Body of pancreas (tissue), 4 donors: ENCODE measurements around the gene DDX1. TPM values are rescaled to one million over a fixed set of nuclear protein-coding genes. Genes with fewer than 3 reads are reported as not detected.

Experiments
- ATAC-seq: fragments of 150-250 bp; one replicate; pipeline ENCODE4 v1.9.1; 2016
- DNase-seq, 4 donors: peaks; one replicate each; pipeline ENCODE4 v3.0.0-alpha.2; 2019
- H3K27ac ChIP-seq, 4 donors: fragments of 200-600 bp; sonication (generic); 1 replicate in 3 of 4; 2 replicates in 1 of 4; pipeline versions ENCODE4 v1.5.1 to v1.6.1; 2016 to 2019; ENCODE audit warnings: mild to moderate bottlenecking in 1 of 4, mixed read lengths in 1 of 4, moderate library complexity in 1 of 4
- H3K27me3 ChIP-seq, 2 donors: fragments of 200-600 bp; sonication (generic); one replicate each; pipeline ENCODE4 v1.6.0; 2016; ENCODE audit warnings: mild to moderate bottlenecking in 1 of 2
- H3K36me3 ChIP-seq, 2 donors: fragments of 200-600 bp; sonication (generic); replicated peaks in 1 of 2; 2 replicates each; pipeline ENCODE4 v1.5.1; 2016; ENCODE audit warnings: low read depth in 2 of 2; ENCODE audit not compliant: insufficient read depth in 1 of 2
- H3K4me1 ChIP-seq: fragments of 200-600 bp; sonication (generic); one replicate; pipeline ENCODE4 v1.6.0; 2016
- H3K4me3 ChIP-seq, 2 donors: fragments of 200-600 bp; sonication (generic); 1 replicate in 1 of 2; 2 replicates in 1 of 2; pipeline ENCODE4 v1.5.1; 2016 to 2019
- H3K9me3 ChIP-seq, 3 donors: fragments of 200-600 bp; sonication (generic); 1 replicate in 2 of 3; 2 replicates in 1 of 3; pipeline ENCODE4 v1.5.1; 2016
- POLR2A ChIP-seq, 3 donors: fragments of 450-650 bp; IDR thresholded peaks; one replicate each; pipeline ENCODE4 v1.6.1; 2016; ENCODE audit warnings: antibody characterized with exemption in 3 of 3, mild to moderate bottlenecking in 2 of 3
- WGBS, 2 donors: methylation state at CpG; one replicate each; pipeline ENCODE4 v1.1.5; 2017; 5-methylcytosine and 5-hydroxymethylcytosine counted together
- intact Hi-C: fragments of 100-400 bp; cut with DNase I; formaldehyde crosslinking; loops from one replicate; pipeline ENCODE4 v1.15.1; 2023
- total RNA-seq, 2 donors: library from RNA; depleted of rRNA; stranded (reverse); fragments of >200 nt; gene quantifications; one replicate each; pipeline ENCODE4 v1.1.0, GENCODE V29; 2016
- TF ChIP-seq, protein P1 (sequence below), 7 experiments: fragments of 450-650 bp in 4 of 7; fragments of 200-600 bp in 3 of 7; sonication (generic) in 3 of 7; IDR thresholded peaks; one replicate each; pipeline ENCODE4 v1.5.1; 2016 to 2019; ENCODE audit warnings: antibody characterized with exemption in 7 of 7

Gene DDX1
- total RNA-seq, 2 donors from 2014 or later = 35.3 to 61.3 TPM

DNA sequence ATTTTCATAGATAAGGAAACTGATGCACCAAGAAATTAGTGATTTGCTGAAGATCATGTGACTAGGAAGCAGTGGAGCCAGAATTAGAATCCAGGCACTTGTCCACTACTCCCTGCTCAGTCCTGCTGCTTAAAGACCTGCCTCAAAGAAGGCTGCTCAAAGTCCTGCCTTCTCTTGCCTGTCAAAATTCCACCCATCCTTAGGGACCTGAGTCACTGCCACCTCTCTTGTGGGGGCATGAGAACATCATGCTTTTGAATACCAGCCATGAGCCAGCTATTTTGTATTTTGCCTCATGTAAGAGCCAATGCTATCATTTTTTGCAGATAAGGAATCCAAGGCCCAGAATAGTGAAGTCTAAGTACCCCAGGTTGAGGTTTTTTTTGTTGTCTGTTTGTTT is 47.1 kb downstream of the DDX1 start:
- Histone ChIP-seq H3K27me3 (no peaks in the 10 kb centered on the region), H3K4me3 (no peak overlapping the region), H3K4me1 (no peaks in the 10 kb centered on the region), H3K9me3 (no peaks in the 10 kb centered on the region), H3K27ac (no peak overlapping the region), H3K36me3 (peaks cover 0 to 3% of the 10 kb centered on the region in 2 donors)
- ATAC-seq (no peak), DNase-seq (no peak)
- intact Hi-C loops = no loop called here
- TF ChIP-seq, protein P1, sequence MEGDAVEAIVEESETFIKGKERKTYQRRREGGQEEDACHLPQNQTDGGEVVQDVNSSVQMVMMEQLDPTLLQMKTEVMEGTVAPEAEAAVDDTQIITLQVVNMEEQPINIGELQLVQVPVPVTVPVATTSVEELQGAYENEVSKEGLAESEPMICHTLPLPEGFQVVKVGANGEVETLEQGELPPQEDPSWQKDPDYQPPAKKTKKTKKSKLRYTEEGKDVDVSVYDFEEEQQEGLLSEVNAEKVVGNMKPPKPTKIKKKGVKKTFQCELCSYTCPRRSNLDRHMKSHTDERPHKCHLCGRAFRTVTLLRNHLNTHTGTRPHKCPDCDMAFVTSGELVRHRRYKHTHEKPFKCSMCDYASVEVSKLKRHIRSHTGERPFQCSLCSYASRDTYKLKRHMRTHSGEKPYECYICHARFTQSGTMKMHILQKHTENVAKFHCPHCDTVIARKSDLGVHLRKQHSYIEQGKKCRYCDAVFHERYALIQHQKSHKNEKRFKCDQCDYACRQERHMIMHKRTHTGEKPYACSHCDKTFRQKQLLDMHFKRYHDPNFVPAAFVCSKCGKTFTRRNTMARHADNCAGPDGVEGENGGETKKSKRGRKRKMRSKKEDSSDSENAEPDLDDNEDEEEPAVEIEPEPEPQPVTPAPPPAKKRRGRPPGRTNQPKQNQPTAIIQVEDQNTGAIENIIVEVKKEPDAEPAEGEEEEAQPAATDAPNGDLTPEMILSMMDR (IDR thresholded peaks at IDR 0.05) = no peak
- no peak for TF ChIP-seq POLR2A (IDR thresholded peaks at IDR 0.05)

DNA sequence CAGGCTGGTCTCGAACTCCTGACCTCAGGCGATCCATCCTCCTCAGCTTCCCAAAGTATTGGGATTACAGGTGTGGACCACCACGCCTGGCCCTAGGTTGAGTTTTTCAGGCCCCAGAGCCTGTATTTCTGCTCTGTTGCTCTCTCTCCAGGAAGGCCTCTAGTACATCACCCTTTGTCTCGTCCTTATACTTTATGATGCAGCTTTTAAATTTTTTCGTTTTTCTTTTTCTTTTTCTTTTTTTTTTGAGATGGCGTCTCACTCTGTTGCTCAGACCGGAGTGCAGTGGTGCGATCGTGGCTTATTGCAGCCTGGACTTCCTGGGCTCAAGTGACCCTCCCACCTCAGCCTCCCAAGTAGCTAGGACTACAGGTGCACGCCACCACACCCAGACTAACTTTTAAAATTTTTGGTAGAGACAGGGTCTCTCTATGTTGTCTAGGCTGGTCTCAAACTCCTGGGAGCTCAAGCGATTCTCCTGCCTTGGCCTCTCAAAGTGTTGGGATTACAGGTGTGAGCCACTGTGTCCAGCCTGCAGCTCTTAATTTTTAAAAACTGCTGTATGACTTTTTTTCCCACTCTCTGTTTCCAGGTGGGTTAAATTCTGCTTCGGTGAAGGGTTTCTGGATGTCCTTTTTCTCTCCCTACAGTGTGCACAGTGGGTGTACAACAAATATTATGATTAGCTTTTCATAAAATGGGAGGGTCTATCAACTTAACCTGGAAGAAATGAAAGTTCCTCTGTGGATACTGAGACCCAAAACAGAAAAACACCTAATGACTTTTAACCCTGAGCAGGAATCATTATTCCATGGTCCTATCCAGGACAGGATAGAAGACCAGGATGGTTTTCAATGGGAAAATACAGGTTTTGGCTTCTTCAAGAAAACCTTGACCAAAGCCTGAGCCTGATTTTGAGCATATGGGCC is 47.9 kb downstream of the DDX1 start:
- ATAC-seq = no peak
- Histone ChIP-seq H3K4me1 (no peaks in the 10 kb centered on the region), H3K4me3 (no peak overlapping the region), H3K27ac (no peak overlapping the region), H3K9me3 (no peaks in the 10 kb centered on the region), H3K36me3 (no peaks in the 10 kb centered on the region), H3K27me3 (no peaks in the 10 kb centered on the region)
- WGBS, 2 donors = 82 to 90% methylated on average over 12 of the region's 12 CpGs
- DNase-seq = no peak
- TF ChIP-seq, protein P1 (IDR thresholded peaks at IDR 0.05) = no peak
- no peak for TF ChIP-seq POLR2A (IDR thresholded peaks at IDR 0.05)
- intact Hi-C loops = loop anchor here (10.0 kb wide), 1 partner anchor 845 kb away; no protein-coding TSS in a partner anchor

DNA sequence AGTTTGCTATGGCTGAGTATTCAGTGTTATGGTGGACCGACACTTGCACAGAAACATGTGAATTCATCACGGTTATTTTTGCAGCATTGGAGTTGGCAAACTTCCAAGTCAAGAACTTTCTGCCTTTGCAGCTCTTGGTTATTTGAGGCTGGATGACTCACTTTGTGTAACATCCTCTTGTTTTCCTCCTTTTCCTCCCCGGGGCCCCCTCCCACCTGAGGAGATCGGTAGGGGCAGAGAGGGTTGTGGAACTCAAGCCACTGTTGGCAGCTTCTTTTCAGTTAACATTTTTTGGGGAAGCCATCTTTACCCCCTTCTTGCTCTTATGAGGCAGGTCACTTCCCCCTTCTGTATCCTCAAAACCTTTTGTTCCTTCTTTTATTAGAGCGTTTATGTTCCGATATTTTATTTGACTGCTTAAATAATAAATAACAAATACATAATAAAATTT is 48.6 kb downstream of the DDX1 start:
- ATAC-seq = no peak
- WGBS, 2 donors = 56 to 80% methylated on average over 6 of the region's 6 CpGs
- no peaks in the 10 kb centered on the region for H3K27me3 ChIP-seq
- no peak overlapping the region for H3K27ac ChIP-seq
- no peaks in the 10 kb centered on the region for H3K4me1 ChIP-seq
- TF ChIP-seq, protein P1 (IDR thresholded peaks at IDR 0.05) = no peak
- no peak for TF ChIP-seq POLR2A (IDR thresholded peaks at IDR 0.05)
- H3K4me3 ChIP-seq = no peak overlapping the region
- intact Hi-C loops = loop anchor here (10.0 kb wide), 1 partner anchor 845 kb away; no protein-coding TSS in a partner anchor
- DNase-seq = no peak
- no peaks in the 10 kb centered on the region for H3K9me3 ChIP-seq
- no peaks in the 10 kb centered on the region for H3K36me3 ChIP-seq

DNA sequence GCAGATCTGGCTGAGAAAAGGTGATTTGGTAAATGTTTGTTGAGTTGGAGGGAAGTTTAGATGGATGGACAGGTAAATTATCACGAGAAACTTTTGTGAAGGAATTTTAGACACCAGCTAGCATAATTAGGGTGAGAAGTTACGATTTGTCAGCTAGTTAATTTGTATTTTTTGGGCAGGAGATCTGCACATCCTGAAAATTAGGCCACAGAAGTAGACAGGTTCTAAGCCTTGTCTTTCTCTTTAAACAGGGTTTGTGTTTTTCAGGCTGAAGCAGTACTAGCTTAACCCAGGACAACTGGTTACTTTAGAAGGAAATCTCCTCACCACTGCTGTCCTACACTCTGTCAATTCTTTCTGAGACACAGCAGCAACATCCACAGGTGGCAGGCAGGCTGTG is 49.1 kb downstream of the DDX1 start:
- Histone ChIP-seq H3K27ac (no peak overlapping the region), H3K9me3 (no peaks in the 10 kb centered on the region), H3K36me3 (no peaks in the 10 kb centered on the region), H3K4me3 (no peak overlapping the region), H3K27me3 (no peaks in the 10 kb centered on the region), H3K4me1 (no peaks in the 10 kb centered on the region)
- TF ChIP-seq POLR2A (IDR thresholded peaks at IDR 0.05) = no peak
- TF ChIP-seq, protein P1 (IDR thresholded peaks at IDR 0.05) = no peak
- DNase-seq = no peak
- intact Hi-C loops = loop anchor here (10.0 kb wide), 1 partner anchor 844 kb away; no protein-coding TSS in a partner anchor
- WGBS, 2 donors = 80 to 89% methylated on average over 2 of the region's 2 CpGs
- no peak for ATAC-seq
